Head of caudate nucleus (tissue), 42 donors: Measurements from ENCODE around the gene SLC22A24.
"Not testable (repeated sequence)": the region's sequence is repeated elsewhere in the genome, so short reads cannot be mapped to it uniquely, and the experiment has no call there.

Experiments
- DNase-seq, 42 donors: peaks; one replicate each; pipeline versions ENCODE4 v3.0.0 to v3.0.0-alpha.2; 2020 to 2021; ENCODE audit warnings: mixed read lengths in 7 of 42
- intact Hi-C: fragments of 100-400 bp; cut with DNase I; formaldehyde crosslinking; loops from one replicate; pipeline ENCODE4 v1.15.0; 2022

SLC22A24 gene, protein sequence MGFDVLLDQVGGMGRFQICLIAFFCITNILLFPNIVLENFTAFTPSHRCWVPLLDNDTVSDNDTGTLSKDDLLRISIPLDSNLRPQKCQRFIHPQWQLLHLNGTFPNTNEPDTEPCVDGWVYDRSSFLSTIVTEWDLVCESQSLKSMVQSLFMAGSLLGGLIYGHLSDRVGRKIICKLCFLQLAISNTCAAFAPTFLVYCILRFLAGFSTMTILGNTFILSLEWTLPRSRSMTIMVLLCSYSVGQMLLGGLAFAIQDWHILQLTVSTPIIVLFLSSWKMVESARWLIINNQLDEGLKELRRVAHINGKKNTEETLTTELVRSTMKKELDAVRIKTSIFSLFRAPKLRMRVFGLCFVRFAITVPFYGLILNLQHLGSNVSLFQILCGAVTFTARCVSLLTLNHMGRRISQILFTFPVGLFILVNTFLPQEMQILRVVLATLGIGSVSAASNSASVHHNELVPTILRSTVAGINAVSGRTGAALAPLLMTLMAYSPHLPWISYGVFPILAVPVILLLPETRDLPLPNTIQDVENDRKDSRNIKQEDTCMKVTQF

DNA sequence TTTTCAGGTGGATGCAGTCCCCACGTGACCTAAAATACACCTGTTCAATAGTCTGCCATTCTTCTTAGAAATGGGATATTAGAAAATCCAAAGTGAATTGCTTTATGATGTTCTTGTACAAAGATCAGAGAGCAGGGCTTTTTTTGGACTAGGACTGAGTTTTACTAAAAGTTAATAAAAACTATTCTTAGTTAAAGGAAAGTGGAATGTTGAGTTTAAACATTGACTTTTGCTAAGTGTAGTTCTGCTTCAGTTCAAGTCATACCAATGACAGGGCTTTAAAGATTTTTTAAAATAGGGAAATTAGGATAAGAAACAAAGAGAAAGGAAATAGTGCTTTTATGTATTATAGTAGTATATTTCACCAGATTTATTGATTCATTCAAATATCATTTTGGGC lies at the start of gene SLC22A24:
SLC22A24 (minus strand) TSS at position 101 of the 400 bp plus-strand sequence. CDS start 442 bp downstream, outside the sequence.
- no peak for DNase-seq

DNA sequence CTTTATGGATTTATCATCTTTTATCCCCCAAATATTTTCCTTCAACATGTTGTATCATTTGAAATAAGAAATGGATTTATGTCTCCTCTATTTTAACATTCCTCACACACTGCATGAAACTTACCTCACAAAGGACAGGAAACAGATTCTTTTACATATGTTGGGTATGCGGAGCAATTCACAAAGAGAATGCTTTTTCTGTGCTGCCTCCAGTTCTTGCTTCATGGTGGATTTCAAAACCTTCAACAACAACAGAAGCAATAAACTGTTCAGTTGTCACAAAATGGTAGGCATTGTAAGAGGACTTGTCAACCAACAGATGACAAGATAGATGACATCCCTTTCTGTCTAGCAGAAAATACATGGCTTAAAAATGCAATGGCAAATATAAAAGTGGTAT lies 36.5 kb upstream of the SLC22A24 start:
- DNase-seq, result no peak
- intact Hi-C loops, result no loop called here

More for the DNA sequence above, at the start of gene SLC22A24:
- intact Hi-C loops, result no loop called here

DNA sequence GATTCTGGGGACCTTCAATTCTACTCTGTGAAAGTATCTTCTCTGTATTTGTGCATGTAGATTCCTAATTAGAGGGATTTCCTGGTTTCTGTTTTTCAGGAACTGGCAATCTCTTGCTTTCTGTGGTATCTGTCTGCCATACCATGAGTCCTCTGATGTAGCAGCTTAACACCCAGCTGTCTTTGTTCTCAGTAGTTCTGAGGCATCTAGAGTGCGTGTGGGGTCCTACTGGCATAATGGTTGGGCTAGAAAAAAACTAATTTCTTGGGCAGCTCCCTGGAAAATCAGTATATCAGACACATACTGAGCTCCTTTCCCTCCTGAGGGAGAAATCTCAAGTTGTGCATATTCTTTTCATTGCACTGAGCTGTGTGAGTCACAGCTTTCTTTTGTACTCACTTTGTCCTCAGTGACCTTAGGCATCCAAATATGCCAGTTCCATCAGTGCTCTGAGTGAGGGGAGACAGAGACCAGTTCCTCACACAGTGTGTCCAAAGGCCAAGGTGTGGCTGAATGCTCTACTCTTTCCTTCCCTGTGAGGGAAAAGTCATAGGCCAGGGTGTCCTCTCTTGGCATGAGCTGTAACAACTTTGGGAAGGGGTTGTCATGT lies 35.5 kb upstream of the SLC22A24 start:
- intact Hi-C loops, result no loop called here
- no peak for DNase-seq

DNA sequence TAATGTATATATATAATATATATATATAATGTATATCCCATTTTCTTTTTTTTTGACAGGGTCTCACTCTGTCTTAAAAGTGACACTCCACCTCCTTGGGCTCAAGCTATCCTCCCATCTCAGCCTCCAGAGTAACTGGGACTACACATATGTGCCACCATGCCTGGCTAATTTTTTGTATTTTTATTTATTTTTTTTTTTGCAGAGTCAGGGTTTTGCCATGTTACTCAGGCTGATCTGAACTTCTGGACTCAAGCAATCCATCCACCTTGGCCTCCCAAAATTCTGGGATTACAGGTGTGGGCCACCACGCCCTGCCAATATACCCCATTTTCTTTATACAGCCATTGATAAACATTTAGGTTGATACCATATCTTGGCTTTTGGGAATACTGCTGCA lies 33.9 kb upstream of the SLC22A24 start:
- intact Hi-C loops, result no loop called here

DNA sequence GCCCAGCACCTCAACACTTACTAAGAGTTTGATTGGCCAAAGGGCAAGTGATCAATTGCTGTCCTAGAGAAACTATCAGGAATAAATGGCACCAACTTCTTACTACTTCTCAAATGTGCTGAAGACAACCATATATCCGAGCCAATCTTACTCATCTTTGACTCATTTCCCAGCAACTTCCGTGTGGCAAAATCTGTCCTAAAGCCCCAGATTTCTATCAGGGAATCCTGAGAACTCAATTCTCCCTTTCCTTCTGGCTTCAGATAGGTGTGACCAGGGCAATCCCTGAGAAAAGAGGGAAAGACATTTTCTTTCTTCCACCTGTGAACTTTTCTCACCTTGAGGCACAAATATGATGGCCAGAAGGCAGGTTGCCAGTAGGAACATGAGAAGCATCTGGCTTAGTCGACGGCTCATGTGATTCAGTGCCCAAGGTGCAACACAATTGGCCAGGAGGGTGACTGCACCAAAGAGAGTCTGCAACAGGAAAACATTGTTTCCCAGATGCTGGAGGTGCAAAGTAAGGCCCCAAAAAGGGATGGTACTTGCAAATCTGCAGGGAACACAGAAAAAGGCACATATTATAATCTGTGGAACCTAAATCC lies 21.8 kb upstream of the SLC22A24 start:
- intact Hi-C loops, result no loop called here

More for the DNA sequence above, 33.9 kb upstream of the SLC22A24 start:
- no peak for DNase-seq

DNA sequence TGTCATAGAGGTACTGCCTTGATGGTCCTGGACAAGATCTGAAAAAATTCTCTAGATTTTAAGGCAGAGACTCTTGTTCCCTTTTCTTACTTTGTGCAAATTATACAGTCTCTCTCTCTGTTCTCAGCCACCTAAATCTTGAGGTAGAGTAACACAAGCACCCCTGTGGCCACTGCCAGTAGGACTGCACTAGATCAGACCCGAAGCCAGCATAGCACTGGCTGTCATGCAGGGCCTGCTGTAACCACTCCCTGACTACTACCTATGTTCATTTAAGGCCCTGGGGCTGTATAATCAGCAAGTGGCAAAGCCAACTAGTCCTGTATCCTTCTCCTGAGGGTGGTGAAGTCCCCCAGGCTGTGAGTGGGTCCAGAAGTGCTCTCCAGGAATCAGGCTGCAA lies 11.8 kb upstream of the SLC22A24 start:
- intact Hi-C loops, result no loop called here
- no peak for DNase-seq

More for the DNA sequence above, 21.8 kb upstream of the SLC22A24 start:
- no peak for DNase-seq

DNA sequence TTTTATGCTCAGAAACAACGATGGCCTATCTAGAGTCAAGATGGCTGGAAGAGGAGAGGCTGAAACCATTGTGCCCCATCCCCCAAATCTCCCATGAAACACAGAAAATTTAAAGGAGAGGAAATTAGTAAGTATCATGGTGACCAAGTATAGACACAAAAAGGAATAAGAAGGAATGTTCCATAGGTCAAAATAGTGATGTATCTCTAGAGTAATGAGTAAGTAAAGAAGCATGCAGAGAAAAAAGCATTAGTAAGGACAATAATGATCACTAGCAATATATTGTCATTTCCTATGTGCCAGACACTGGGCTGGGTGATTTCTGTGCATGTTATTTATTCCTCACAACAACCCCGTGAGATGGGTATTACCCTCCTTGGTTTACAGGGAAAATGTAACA lies 2.6 kb upstream of the SLC22A24 start:
- intact Hi-C loops, result no loop called here

DNA sequence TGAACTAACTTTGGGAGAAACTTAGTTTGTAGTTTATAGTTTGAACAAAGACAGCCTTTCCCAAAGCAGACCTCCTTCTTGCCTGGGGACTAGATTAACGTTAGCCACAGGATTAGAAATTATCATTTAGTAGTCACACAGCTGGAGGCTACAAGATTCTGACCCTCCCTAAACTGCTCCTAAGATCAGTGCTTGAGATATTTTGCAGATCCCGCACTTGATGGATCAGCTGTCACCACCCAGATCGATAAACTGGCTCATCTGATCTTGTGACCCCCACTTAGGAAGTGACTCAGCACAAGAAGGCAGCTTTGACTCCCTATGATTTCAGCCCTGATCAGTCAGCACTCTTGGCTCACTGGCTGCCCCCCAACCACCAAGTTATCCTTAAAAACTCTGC lies 1.6 kb downstream of the SLC22A24 start:
- intact Hi-C loops, result no loop called here

More for the DNA sequence above, 2.6 kb upstream of the SLC22A24 start:
- DNase-seq, result no peak

DNA sequence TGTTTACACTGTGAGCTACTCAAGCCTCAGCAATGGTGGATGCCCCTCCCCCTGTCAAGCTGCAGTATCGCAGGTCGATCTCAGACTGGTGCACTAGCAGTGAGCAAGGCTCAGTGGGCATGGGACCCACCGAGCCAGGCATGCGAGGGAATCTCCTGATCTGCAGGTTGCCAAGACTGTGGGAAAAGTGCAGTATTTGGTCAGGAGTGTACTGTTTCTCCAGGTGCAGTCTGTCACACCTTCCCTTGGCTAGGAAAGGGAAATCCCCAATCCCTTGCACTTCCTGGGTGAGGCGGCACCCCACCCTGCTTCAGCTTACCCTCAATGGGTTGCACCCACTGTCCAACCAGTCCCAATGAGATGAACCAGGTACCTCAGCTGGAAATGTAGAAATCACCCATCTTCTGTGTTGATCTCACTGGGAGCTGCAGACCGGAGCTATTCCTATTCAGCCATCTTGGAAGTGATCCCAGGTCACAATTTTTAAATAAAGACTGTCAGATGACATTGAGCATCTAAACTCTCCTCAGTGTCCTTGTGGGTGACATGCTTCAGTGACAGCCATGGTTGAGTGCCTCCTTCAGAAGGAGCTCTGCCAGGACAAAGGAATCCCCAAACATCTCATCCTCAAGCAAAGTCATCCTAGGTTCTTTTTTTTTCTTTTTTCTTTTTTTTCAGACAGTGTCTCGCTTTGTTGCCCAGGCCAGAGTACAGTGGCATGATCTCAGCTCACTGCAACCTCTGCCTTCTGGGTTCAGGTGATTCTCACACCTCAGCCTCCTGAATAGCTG lies 10.8 kb downstream of the SLC22A24 start:
- no peak for DNase-seq
- intact Hi-C loops, result no loop called here

More for the DNA sequence above, 1.6 kb downstream of the SLC22A24 start:
- no peak for DNase-seq

DNA sequence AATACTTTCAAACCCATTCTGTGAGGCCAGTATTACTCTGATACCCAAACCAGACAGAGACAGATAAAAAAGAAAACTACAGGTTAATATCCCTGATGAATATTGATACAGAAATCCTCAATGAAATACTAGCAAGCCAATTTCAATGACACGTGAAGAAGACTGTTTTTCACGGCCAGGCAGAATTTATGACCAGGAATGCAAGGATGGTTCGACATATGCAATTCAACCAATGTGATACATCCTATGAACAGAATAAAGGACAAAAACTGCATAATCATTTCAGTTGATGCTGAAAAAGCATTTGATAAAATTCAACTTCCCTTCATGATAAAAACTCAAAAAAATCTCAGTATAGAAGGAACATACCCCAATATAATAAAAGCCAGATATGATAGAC lies 44.5 kb downstream of the SLC22A24 start:
- intact Hi-C loops, result no loop called here
- no peak for DNase-seq

DNA sequence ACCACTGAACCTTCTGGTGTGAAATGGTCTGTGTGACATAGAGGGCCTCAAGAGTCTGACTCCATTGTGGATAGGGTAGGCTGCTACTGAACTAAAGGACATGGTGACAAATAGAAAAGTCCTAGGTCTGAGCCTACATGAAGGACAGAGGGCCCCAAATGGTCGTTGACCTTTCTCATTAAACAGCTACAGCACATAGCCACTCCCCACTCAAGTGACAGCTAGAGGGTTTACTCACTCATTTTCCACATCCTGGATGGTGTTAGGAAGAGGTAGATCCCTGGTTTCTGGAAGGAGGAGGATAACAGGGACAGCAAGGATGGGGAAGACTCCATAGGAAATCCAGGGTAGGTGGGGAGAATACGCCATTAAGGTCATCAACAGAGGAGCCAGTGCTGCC lies 63.3 kb downstream of the SLC22A24 start:
- DNase-seq, result no peak
- intact Hi-C loops, result no loop called here

DNA sequence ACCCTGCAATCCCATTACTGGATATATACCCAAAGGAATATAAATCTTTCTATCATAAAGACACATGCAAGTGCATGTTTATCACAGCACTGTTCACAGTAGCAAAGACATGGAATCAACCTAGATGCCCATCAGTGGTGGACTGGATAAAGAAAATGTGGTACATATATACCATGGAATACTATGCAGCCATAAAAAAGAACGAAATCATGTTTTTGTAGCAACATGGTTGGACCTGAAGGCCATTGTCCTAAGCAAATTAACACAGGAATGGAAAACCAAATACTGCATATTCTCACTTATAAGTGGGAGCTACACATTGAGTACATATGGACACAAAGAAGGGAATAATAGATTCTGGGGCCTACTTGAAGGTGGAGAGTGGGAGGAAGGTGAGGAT lies 97.8 kb downstream of the SLC22A24 start:
- intact Hi-C loops, DNase-seq: not testable (repeated sequence)

DNA sequence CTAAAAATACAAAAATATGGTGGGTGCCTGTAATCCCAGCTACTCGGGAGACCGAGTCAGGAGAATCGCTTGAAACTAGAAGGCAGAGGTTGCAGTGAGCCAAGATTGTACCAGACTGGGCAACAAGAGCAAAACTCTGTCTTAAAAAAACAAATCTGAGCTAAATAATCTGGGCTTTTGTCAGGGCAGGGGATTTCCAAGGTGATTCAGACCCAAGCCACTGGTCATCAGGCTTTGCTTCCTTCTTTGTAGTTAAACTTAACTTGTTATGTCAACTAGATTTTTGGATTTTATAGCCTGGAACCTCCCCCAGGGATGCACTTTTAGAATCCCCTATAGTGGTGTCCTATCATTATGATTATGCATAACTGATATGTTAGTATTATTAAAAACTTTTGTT lies 101.4 kb downstream of the SLC22A24 start:
- intact Hi-C loops, result no loop called here

DNA sequence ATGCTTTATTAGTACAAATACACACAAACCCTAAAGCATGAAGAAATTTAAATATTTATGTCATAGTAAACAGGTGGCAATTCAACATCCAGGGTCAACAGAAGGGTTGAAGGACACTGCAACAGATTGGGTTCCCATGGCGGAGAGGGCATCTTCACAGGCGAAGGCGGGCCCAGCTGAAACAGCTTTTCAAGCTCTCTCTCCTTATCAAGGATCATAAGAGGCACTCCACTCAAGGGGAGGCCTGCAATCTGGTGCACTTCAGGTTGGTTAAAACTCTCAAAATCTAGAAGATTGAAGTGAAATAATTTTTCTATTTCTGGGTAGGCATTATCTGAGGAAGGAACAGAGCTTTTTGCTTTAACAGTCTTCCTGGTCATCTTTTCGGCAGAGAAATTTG lies 111.6 kb downstream of the SLC22A24 start:
- no peak for DNase-seq
- intact Hi-C loops, result no loop called here

More for the DNA sequence above, 101.4 kb downstream of the SLC22A24 start:
- no peak for DNase-seq
